B cell (primary cell): Measurements from ENCODE around the gene PRKCQ.

ENCODE experiments used
- CTCF ChIP-seq: fragments of 200-600 bp; IDR thresholded peaks from one replicate; pipeline ENCODE4 v1.8.0; 2022; ENCODE audit warnings: antibody characterized with exemption, mild to moderate bottlenecking
- EZH2 ChIP-seq: IDR thresholded peaks from 2 replicates; pipeline ENCODE4 v1.6.1; 2012; ENCODE audit warnings: borderline replicate concordance, low read depth, mild to moderate bottlenecking, moderate library complexity, low read length; ENCODE audit not compliant: insufficient read depth, poor library complexity, severe bottlenecking

DNA sequence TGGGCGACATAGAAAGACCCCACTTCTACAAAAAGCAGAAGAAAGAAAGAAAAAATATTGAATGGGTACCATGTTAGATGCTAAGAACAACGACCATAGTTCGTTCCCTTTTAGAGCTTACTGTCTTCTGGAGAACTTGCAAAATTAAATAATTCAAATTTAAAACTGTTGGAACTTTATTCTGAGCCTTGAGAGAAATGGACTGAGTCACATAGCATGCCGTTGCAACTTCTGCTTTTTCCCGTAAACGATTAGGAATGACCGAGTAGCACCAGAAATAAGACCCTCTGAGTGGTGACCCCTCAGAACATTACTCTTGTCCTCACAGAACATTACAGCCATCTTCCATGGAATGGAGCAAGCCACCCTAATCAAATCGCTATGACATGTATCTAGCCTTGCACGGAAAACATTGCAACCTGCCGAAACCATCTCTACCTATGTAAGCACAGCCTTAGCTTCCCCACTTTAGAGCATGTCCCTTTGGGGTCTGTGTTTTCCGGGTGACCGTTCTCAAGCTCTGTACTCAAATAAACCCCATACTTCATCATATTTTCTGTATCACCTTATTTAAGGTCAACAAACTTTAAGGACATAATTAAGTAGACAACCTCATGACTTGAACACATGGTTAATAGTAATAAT is 179.1 kb downstream of the PRKCQ start:
- no peak for TF ChIP-seq EZH2
- TF ChIP-seq CTCF = no peak
